CD14-positive monocyte (primary cell): ENCODE data around the gene NEK1. TPM values are rescaled to one million over a fixed set of nuclear protein-coding genes. Genes with fewer than 3 reads are reported as not detected.

Experiments
- DNase-seq, 3 donors: peaks; one replicate each; pipeline ENCODE4 v3.0.0-alpha.2; 2011 to 2022
- H2AFZ ChIP-seq: 2 replicates; pipeline ENCODE4 v1.6.0; 2012; ENCODE audit warnings: mild to moderate bottlenecking, low read depth, low read length, inconsistent platforms; ENCODE audit not compliant: insufficient read depth, poor library complexity, severe bottlenecking
- H3K27ac ChIP-seq, 2 donors: 1 replicate in 1 of 2; 2 replicates in 1 of 2; pipeline ENCODE4 v1.5.1; 2012 to 2013; ENCODE audit warnings: low read length in 2 of 2, control low read depth in 1 of 2, inconsistent platforms in 1 of 2, low read depth in 1 of 2, mild to moderate bottlenecking in 1 of 2
- H3K27me3 ChIP-seq, 2 donors: one replicate each; pipeline versions ENCODE4 v1.6.0 to v1.6.1; 2011 to 2013; ENCODE audit warnings: low read length in 2 of 2; ENCODE audit not compliant: control insufficient read depth in 2 of 2, insufficient read depth in 2 of 2
- H3K36me3 ChIP-seq, 2 donors: replicated peaks in 1 of 2; 1 replicate in 1 of 2; 2 replicates in 1 of 2; pipeline versions ENCODE4 v1.5.1 to v1.6.1; 2012 to 2013; ENCODE audit warnings: low read length in 2 of 2, control low read depth in 1 of 2, inconsistent platforms in 1 of 2, mild to moderate bottlenecking in 1 of 2; ENCODE audit not compliant: insufficient read depth in 2 of 2, control insufficient read depth in 1 of 2
- H3K4me1 ChIP-seq, 2 donors: 1 replicate in 1 of 2; 2 replicates in 1 of 2; pipeline versions ENCODE4 v1.5.1 to v1.6.1; 2012 to 2013; ENCODE audit warnings: low read length in 2 of 2, control low read depth in 1 of 2, inconsistent platforms in 1 of 2, mild to moderate bottlenecking in 1 of 2, moderate library complexity in 1 of 2; ENCODE audit not compliant: insufficient read depth in 2 of 2, control insufficient read depth in 1 of 2
- H3K4me2 ChIP-seq: replicated peaks from 2 replicates; pipeline ENCODE3; 2012; ENCODE audit warnings: low read length, moderate library complexity, mild to moderate bottlenecking; ENCODE audit not compliant: poor library complexity, severe bottlenecking; ENCODE audit errors: extremely low read depth
- H3K4me3 ChIP-seq, 3 experiments: fragments of 200-600 bp in 1 of 3; sonication (generic) in 1 of 3; replicated peaks in 1 of 3; 1 replicate in 2 of 3; 2 replicates in 1 of 3; pipeline ENCODE4 v1.5.1; 2011 to 2013; ENCODE audit warnings: low read length in 3 of 3, mild to moderate bottlenecking in 3 of 3, control low read depth in 2 of 3, low read depth in 2 of 3, inconsistent platforms in 1 of 3, moderate library complexity in 1 of 3
- H3K79me2 ChIP-seq: 2 replicates; pipeline ENCODE4 v1.6.0; 2012; ENCODE audit warnings: mild to moderate bottlenecking, control low read depth, inconsistent platforms, low read length, moderate library complexity; ENCODE audit not compliant: insufficient read depth
- H3K9ac ChIP-seq: 2 replicates; pipeline ENCODE4 v1.6.0; 2017; ENCODE audit warnings: low read length, mild to moderate bottlenecking; ENCODE audit not compliant: insufficient read depth, poor library complexity, severe bottlenecking
- H3K9me3 ChIP-seq, 2 donors: replicated peaks in 1 of 2; 1 replicate in 1 of 2; 2 replicates in 1 of 2; pipeline versions ENCODE4 v1.5.1 to v1.6.1; 2012 to 2013; ENCODE audit warnings: low read length in 2 of 2, control low read depth in 1 of 2; ENCODE audit not compliant: control insufficient read depth in 1 of 2, insufficient read depth in 1 of 2
- H4K20me1 ChIP-seq: 2 replicates; pipeline ENCODE4 v1.6.0; 2012; ENCODE audit warnings: mild to moderate bottlenecking, low read length, control low read depth, moderate library complexity; ENCODE audit not compliant: insufficient read depth
- H3K27ac Mint-ChIP-seq, 7 donors: one replicate each; pipeline ENCODE4 v1.8.0; 2020; ENCODE audit warnings: mild to moderate bottlenecking in 7 of 7, mixed read lengths in 7 of 7, moderate library complexity in 6 of 7, inconsistent platforms in 2 of 7
- H3K27me3 Mint-ChIP-seq, 3 donors: one replicate each; pipeline ENCODE4 v1.8.0; 2021 to 2022; ENCODE audit warnings: low read depth in 3 of 3, mild to moderate bottlenecking in 3 of 3, mixed read lengths in 3 of 3, moderate library complexity in 3 of 3, inconsistent platforms in 1 of 3
- H3K36me3 Mint-ChIP-seq, 2 donors: one replicate each; pipeline ENCODE4 v1.8.0; 2020; ENCODE audit warnings: mixed read lengths in 2 of 2, inconsistent platforms in 1 of 2, mild to moderate bottlenecking in 1 of 2
- H3K4me1 Mint-ChIP-seq: one replicate; pipeline ENCODE4 v1.8.0; 2020; ENCODE audit warnings: mild to moderate bottlenecking, mixed read lengths
- H3K4me3 Mint-ChIP-seq, 2 donors: one replicate each; pipeline ENCODE4 v1.8.0; 2020; ENCODE audit warnings: mild to moderate bottlenecking in 2 of 2, mixed read lengths in 2 of 2, moderate library complexity in 1 of 2
- H3K9me3 Mint-ChIP-seq, 7 donors: one replicate each; pipeline ENCODE4 v1.8.0; 2020 to 2022; ENCODE audit warnings: mixed read lengths in 7 of 7, mild to moderate bottlenecking in 6 of 7, moderate library complexity in 6 of 7, inconsistent platforms in 2 of 7
- WGBS: methylation state at CpG from one replicate; pipeline ENCODE4 v1.1.5; 2013; ENCODE audit warnings: missing lambda C conversion rate; ENCODE audit not compliant: insufficient coverage; 5-methylcytosine and 5-hydroxymethylcytosine counted together
- intact Hi-C, 2 donors: fragments of 100-400 bp; cut with micrococcal nuclease; formaldehyde crosslinking; loops; one replicate each; pipeline versions ENCODE4 v1.15.0 to v1.15.1; 2023
- polyA plus RNA-seq, 3 donors: library from polyadenylated mRNA; depleted of rRNA in 1 of 3; unstranded in 2 of 3; stranded (reverse) in 1 of 3; fragments of 300-500 nt in 2 of 3; fragments of >200 nt in 1 of 3; fragmentation: Illumina TruSeq in 2 of 3; gene quantifications; 1 replicate in 2 of 3; 2 replicates in 1 of 3; pipeline ENCODE4 v1.2.3, GENCODE V29; 2012 to 2021
- TF ChIP-seq, protein P1 (sequence below): fragments of 200-600 bp; IDR thresholded peaks from one replicate; pipeline ENCODE4 v1.8.0; 2022; ENCODE audit warnings: antibody characterized with exemption, mild to moderate bottlenecking

NEK1 gene
- polyA plus RNA-seq, 3 donors: 1.9 to 5.5 (median 2.7) TPM

- Histone ChIP-seq H3K36me3 (no peaks in the 10 kb centered on the region), H3K4me2 (no peak overlapping the region), H3K9ac (no peak overlapping the region), H3K27me3 (no peaks in the 10 kb centered on the region), H3K27ac (no peak overlapping the region), H4K20me1 (no peaks in the 10 kb centered on the region), H3K4me1 (no peaks in the 10 kb centered on the region), H2AFZ (no peak overlapping the region), H3K79me2 (no peaks in the 10 kb centered on the region), H3K9me3 (no peaks in the 10 kb centered on the region), H3K4me3 (no peak overlapping the region)
- Mint-ChIP-seq H3K27ac (no peak overlapping the region), H3K4me3 (no peak overlapping the region), H3K4me1 (no peaks in the 10 kb centered on the region), H3K36me3 (no peaks in the 10 kb centered on the region), H3K9me3 (peaks cover 0 to 6% (median 2%) of the 10 kb centered on the region in 7 donors), H3K27me3 (peaks cover 0 to 3% (median 0%) of the 10 kb centered on the region in 3 donors)
- 96% methylated on average over 5 of the region's 14 CpGs for WGBS
- no peak for DNase-seq
- intact Hi-C loops: no loop called here
- TF ChIP-seq, protein P1, sequence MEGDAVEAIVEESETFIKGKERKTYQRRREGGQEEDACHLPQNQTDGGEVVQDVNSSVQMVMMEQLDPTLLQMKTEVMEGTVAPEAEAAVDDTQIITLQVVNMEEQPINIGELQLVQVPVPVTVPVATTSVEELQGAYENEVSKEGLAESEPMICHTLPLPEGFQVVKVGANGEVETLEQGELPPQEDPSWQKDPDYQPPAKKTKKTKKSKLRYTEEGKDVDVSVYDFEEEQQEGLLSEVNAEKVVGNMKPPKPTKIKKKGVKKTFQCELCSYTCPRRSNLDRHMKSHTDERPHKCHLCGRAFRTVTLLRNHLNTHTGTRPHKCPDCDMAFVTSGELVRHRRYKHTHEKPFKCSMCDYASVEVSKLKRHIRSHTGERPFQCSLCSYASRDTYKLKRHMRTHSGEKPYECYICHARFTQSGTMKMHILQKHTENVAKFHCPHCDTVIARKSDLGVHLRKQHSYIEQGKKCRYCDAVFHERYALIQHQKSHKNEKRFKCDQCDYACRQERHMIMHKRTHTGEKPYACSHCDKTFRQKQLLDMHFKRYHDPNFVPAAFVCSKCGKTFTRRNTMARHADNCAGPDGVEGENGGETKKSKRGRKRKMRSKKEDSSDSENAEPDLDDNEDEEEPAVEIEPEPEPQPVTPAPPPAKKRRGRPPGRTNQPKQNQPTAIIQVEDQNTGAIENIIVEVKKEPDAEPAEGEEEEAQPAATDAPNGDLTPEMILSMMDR: no peak
These were observed 265.5 kb downstream of the NEK1 start for GRCh38 chr4:169346840-169347239.

DNA sequence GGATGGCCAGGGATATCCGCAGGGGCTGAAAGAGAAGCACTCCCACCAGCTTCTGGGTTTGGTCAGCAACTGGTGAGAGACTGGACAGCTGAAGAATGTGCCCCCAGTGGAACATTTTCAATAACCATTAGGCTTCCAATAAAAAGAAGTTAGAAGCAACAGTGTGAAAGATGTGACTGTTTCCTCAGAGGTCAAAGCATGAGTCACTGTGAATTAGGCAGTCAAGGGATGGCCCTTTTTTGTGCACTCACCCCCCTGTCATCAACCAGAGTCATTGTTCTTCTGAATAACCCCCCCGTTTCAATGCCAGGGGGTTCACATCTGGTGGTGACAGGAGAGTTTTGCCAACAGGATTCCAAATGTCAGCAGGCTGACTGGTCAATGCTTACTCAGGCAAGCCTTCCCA is 267.1 kb downstream of the NEK1 start:
- Histone ChIP-seq H3K27me3 (no peaks in the 10 kb centered on the region), H3K9me3 (no peaks in the 10 kb centered on the region), H3K4me3 (no peak overlapping the region), H3K4me2 (no peak overlapping the region), H3K36me3 (no peaks in the 10 kb centered on the region), H3K79me2 (no peaks in the 10 kb centered on the region), H2AFZ (no peak overlapping the region), H3K4me1 (no peaks in the 10 kb centered on the region), H4K20me1 (no peaks in the 10 kb centered on the region), H3K9ac (no peak overlapping the region), H3K27ac (no peak overlapping the region)
- peaks cover 0 to 3% (median 2%) of the 10 kb centered on the region in 3 donors for H3K27me3 Mint-ChIP-seq
- TF ChIP-seq, protein P1: no peak
- H3K27ac Mint-ChIP-seq: no peak overlapping the region
- WGBS: no CpG with 5 or more reads among the region's 2 CpGs
- peaks cover 0 to 6% (median 2%) of the 10 kb centered on the region in 7 donors for H3K9me3 Mint-ChIP-seq
- H3K4me3 Mint-ChIP-seq: no peak overlapping the region
- intact Hi-C loops: no loop called here
- no peak for DNase-seq
- H3K4me1 Mint-ChIP-seq: no peaks in the 10 kb centered on the region
- H3K36me3 Mint-ChIP-seq: no peaks in the 10 kb centered on the region

Other genes with a start within 250 kb of the NEK1 start
- 1 to 10 TPM; 5.3 to 7.8 (median 5.4) TPM for gene CLCN3, start 8.0 kb upstream of the NEK1 start, polyA plus RNA-seq
- gene HPF1, start 145.4 kb upstream of the NEK1 start, polyA plus RNA-seq: 10 to 100 TPM; 10.2 to 29.9 (median 25.1) TPM